Glomerular visceral epithelial cell (primary cell): ENCODE data around the gene VRTN.

Experiments used
- DNase-seq: peaks from one replicate; pipeline ENCODE4 v3.0.0-alpha.2; 2016; ENCODE audit errors: extremely low spot score

The VRTN gene

DNA sequence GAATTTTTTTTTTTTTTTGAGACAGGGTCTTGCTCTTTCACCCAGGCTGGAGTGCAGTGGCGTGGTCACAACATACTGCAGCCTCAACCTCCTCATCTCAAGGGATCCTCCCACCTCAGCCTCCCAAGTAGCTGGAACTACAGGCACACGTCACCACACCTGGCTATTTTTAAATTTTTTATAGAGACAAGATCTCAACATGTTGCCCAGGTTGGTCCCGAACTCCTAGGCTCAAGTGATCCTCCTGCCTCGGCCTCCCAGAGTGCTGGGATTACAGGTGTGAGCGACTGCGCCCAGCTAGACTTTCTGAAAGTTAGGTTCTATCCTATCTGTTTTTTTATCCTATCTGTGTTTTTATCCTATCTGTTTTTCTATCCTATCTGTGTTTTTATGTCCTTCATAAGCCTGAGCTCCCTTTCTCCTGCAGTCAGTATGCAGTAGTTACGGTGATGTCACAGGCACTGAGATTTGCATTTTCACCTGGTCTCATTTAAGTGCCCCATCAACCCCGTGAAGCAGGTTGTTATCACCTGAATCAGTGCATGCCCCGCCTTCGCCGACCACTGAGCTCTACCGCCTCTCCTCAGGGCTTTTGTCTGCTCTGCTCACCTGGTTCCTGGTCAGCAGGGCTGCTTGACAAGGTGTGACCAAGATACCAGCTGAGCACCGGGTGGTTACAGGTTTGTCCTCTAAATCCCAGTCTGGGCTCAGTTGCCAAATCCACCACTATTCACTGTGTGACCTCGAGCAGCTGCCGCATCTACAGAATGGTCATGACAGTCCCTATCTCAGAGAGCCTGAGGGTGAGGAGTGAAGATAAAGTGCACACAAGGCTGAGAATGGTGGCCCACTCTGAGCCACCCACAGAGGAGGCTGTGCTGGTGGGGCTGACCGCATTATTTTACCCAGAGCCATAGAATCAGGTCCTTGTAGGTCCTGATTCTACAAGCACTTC is 44.6 kb downstream of the VRTN start:
- DNase-seq, result no peak

DNA sequence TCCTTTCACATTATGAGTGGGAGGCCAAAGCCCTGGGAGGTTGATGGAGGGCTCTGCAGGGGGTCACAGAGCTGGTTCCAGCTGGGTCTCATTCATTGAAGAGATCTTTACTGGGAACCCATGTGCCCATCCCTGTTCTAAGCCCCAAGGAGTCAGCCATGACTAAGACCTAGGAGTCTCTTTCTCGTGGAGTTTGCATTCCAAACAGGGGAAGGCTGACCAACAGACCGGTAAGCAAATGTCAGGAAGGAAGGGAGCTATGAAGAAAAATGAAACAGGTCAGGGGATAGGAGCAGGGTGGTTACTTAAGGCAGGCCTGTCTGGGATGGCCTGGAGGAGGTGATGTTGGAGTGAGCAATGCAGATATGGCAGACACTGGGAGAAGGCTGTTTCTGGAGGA is 46.3 kb downstream of the VRTN start:
- DNase-seq, result no peak

DNA sequence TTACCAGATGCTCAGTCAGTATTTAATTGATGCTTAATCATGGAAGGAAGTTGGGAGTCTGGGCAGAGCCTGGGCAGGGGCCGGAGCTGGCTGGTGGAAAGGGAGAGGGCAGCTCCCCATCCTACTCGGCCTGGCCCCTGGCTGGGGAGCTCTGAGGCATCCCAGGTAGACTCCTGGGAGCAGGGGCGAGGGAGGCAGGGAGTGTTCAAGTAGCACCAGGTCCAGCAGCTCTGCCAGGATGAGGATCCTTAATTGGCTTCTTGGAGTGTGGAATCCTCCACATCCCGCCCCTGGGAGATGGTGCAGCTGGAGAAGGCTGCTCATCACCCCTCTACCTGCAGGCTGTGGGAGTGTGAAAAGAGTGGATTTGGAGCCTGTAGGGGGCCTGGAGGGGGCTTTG is 46.8 kb downstream of the VRTN start:
- DNase-seq, result no peak

DNA sequence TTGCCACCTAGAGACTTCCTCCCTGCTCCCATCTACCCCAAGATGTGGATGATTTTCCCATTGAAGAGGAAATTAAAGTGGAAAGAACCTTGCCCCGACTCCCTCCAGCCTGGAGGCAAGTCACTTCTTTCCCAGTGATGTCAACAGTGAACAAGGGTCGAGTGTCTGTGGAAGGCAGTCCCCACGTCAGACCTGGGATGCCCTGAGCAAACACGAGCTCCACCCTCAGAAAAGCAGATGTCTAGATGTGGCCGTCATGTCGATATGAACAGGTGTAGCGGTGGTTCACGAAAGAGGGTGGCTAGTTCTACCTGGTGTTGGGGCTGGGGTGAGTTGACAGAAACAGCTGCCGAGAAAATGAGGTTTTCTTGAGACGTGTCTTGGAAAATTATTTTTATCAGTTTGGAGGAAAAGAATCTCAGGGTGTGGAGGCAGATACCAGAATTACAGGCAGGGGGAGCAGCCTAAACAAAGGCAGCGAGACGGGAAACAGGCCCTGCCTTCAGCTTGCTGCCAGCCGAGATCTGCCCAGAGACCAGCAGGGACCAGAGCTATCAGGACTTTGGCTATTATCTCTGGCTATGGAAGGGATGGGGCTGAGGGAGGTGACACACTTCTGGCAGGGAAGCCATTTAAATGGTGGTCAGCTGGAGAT is 51.9 kb downstream of the VRTN start:
- peak; percentile 8 for DNase-seq

DNA sequence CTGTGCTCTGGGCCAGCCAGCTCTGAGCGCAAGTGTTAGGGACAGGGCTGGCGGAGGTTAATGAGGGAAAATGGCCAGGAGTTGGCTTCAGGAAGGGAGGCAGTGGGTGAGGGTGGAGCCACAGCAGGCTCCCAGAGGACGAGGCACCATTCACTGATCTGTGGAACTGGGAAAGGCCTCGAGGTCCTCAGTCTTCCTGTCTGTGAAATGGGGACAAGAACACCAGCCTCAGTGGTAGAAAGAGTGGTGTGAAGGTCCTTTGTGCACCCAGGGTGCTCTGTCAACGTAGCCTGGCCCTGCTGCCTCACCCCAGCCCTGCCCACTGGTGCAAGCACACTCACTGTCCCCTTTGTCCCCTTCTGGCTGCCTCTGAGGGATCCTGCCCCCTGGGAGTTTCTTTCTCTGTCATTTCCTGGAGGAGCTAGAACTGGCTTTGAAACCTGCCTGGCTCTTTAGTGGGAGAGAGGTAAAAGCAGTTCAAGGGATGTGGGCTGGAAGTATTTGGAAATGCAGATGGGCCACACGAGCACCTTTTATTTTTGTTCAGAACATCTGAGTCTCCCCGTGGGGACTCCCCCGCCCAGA is 52.7 kb downstream of the VRTN start:
- no peak for DNase-seq

DNA sequence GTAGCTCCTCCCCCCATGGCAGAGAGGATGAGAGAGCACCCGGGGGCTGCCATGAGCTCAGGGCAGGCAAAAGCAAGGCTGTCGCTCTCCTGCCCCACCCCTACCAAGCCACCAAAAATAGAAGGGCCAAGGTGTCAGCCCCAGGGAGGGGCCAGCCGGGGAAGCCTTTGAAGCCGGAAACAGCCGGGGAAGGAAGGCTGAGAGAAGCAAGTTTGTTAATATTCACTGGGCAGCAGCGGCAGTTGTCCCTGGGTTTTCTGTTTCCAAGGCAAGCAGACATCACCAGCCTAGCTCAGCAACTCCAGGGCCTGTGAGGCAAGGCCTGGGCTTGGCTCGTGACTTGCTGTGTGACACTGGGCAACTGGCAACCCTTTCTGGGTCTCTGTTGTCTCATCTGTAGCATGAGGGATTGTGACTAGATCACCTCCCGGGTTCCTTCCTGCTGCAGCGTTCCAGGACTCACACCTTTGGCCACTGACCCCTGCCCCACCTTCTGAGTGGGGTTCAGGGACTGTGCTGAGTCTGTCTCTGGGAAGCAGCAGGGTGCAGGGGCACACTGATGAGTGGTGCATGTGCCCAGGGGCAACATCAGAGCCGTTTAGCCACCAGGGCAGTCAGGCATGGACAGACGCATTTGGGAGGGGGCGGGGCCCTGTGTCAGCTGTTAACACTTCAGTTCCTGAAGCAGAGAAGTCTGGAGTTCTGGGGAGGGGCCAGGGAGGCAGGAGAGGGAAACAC is 53.4 kb downstream of the VRTN start:
- DNase-seq, result peak; percentile 44

DNA sequence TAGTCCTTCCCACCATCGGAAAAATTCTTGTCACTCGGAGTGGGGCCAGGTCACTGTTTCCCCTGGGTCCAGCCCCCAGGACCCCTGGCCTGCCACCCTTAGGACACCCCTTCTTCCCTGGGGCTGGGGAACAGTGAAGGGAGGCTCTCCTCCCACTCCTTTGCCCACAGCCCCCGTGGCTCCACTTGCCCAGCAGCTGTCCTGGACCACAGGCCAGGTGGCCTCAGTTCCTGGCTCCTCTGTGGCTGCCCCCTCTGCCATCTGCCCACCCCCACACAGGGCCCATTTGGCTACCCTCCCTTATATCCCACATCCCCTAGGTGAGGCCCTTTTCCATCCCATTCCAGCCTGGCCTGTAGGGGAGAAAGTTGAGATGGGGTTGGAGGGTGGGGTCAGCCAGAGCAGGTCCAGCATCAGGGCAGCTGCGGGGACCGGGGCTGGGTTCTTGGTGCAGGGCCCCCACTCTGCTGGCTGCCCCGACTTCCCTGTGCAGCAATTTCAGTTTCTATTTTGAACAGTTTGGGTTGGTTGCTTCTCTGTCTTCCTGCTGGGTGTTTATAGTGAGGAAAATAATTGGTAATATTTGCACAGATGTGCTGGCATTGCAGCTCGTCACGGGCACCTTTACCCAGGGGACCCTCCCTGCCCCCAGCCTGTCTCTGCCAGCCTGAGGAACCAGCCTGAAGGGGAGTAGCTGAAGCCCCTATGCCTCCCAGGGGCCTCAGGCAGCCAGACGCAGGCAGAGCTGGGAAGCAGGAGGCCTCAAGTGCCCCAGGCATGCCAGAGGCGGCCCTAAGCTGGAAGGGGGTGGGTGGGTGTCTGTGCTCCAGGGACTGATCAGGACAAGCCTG is 54.4 kb downstream of the VRTN start:
- DNase-seq, result no peak

DNA sequence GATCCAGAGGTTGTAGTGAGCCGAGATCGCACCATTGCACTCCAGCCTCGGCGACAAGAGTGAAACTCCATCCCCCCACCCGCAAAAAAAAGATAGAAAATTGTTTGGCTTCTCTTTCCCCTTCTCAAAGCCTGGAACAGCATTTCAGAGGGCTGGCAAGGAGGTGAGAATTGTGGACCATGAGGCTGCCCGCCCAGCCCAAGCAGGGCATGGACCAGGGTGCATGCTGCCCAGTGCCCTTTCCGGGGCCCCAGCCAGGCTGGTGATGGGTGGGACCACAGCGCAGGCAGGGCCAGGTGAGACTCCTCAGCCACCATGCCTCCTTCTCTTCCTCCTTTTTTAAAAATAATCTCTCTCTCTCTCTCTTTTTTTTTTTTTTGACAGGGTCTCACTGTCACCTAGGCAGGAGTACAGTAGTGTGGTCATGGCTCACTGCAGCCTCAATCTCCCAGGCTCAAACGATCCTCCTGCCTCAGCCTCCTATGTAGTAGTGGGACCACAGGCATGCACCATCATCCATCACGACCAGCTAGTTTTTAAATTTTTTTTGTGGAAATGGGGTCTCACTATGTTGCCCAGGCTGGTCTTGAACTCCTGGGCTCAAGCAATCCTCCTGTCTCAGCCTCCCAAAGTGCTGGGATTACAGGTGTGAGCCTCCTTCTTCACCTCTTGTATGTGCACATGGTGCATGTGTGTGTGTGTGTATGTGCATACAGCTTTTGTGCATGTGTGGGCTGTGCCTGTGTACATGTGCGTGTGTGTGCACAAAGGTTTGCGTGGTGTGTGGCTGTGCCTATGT is 55.5 kb downstream of the VRTN start:
- DNase-seq, result no peak

DNA sequence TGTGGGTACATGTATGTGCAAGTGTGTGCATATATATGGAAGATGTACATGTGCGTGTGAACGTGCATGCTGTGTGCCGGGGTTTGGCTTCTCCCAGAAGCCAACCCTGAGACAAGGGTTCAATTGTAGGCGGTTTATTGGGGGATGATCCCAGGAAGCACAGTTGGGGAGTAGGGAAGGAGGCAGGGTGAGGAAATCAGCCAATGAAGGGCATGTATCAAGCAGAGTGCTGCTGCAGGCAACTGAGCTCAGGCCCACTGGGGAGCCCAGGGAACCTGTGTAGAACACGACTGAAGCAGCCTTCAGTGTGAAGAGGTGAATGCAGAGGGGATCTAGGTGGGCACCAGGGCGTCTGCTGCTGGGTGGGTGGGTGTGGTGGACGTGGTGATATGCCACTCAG is 56.2 kb downstream of the VRTN start:
- no peak for DNase-seq

DNA sequence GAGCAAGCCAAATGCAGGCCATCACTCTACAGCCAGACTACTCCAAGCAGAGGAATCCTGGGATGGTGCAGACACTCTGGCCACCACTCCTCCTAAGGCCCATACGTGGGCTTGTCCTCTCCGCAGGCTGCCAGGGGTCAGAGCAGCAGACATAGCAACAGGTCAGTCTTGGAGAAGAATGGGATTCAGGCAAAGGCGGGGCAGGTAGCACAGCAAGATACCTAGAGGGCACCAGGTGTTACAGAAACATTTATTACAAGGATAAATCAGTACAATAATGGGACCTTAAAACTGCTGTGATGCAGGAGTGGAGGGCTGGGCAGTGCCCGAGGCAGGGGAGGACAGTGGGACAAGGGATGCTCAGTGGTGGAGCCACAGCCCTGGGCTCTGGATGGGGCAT is 57.4 kb downstream of the VRTN start:
- DNase-seq, result no peak

DNA sequence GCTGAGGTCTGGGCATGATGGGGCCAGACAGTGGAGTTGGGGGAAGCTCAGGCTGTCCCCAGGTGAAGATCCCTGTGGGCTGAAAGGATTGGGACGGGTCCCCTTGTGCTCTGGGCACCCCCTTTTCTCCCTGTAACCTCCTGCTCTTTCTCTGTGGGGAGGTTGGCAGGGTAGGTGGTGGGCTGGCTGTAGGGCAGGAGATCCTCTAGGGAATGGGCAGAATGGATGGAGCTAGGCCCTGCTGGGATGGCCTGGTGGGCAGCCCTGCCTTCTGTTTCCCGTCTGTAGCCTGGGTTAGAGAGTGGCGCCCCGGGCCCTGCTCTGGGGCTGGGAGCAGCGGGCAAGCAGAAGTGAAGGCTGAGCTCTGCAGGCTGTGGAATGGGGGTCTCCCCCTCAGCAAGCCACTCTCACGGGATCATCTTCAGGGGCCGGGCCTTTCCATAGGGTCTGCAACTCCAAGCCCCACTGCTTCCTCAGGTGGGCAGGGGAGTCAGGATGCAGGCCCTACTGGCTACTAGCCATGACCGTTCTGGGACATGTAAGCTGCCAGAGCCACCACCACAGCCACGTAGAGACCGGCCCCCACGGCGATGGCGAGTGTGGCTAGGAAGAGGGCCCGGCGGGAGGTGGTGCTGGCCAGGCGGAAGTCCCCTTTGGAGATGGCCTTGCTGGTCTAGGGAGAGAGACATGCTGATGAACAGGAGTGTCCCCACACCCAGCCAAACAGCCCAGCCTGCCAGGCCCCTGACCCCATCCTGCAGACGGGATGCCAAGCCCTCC is 58.9 kb downstream of the VRTN start:
- DNase-seq, result no peak

DNA sequence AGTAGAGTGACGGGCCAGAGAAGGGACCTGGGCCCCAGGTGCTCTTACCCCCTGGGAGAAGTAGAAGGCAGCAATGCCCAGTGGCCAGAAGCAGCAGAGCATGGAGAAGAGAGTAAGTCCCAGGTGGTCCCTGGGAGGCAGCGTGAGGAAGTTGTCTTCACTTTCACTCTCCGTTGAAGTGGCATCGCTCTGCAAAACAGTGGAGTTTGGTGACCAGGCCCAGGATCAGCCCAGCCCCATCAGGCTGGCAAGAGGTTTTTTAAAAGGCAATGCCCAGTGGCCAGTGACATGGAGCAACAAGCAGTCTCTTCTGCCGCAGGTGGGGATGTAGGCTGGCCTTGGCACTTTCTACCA is 59.5 kb downstream of the VRTN start:
- no peak for DNase-seq

DNA sequence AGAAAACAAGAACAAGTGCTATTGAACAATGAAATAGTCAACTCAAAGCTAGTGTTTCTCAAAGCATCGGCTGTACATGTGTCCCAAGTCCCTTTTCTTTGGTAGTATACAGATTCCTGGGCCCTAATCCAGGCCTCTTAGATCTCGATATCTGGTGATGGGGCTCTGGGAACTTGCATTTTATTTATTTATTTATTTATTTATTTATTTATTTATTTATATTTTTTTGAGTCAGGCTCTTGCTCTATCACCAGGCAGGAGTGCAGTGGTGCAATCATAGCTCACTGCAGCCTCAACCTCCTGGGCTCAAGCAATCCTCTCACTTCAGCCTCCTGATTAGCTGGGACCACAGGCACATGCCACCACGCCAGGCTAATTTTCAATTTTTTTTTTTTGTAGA is 60.6 kb downstream of the VRTN start:
- no peak for DNase-seq

DNA sequence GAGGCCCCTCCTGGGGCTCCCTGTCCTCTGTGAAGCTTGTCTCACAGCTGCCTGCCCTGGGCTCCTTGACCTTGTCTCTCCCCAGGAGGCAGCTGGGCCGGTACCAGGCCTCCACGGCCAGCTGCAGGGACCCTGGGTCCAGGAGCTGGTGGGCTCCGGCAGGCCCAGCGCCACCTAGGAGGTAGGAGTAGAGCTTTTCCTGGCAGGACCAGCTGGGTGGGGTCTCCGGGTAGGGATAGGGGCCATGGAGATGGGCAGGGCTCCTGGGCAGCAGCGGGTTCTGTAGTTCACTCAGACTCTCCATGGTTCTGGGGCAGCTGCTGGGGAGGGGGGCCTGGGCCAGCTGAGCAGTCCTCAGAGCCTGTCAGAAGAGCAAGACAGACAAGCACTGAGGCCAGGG is 61.2 kb downstream of the VRTN start:
- DNase-seq, result no peak
